CD14-positive monocyte (primary cell): Measurements from ENCODE around the gene ARL14. TPM values are rescaled to one million over a fixed set of nuclear protein-coding genes. Genes with fewer than 3 reads are reported as not detected.

Experiments
- DNase-seq, 3 donors: peaks; one replicate each; pipeline ENCODE4 v3.0.0-alpha.2; 2011 to 2022
- H2AFZ ChIP-seq: 2 replicates; pipeline ENCODE4 v1.6.0; 2012; ENCODE audit warnings: mild to moderate bottlenecking, low read depth, low read length, inconsistent platforms; ENCODE audit not compliant: insufficient read depth, poor library complexity, severe bottlenecking
- H3K27ac ChIP-seq, 2 donors: 1 replicate in 1 of 2; 2 replicates in 1 of 2; pipeline ENCODE4 v1.5.1; 2012 to 2013; ENCODE audit warnings: low read length in 2 of 2, control low read depth in 1 of 2, inconsistent platforms in 1 of 2, low read depth in 1 of 2, mild to moderate bottlenecking in 1 of 2
- H3K27me3 ChIP-seq, 2 donors: one replicate each; pipeline versions ENCODE4 v1.6.0 to v1.6.1; 2011 to 2013; ENCODE audit warnings: low read length in 2 of 2; ENCODE audit not compliant: control insufficient read depth in 2 of 2, insufficient read depth in 2 of 2
- H3K36me3 ChIP-seq, 2 donors: replicated peaks in 1 of 2; 1 replicate in 1 of 2; 2 replicates in 1 of 2; pipeline versions ENCODE4 v1.5.1 to v1.6.1; 2012 to 2013; ENCODE audit warnings: low read length in 2 of 2, control low read depth in 1 of 2, inconsistent platforms in 1 of 2, mild to moderate bottlenecking in 1 of 2; ENCODE audit not compliant: insufficient read depth in 2 of 2, control insufficient read depth in 1 of 2
- H3K4me1 ChIP-seq, 2 donors: 1 replicate in 1 of 2; 2 replicates in 1 of 2; pipeline versions ENCODE4 v1.5.1 to v1.6.1; 2012 to 2013; ENCODE audit warnings: low read length in 2 of 2, control low read depth in 1 of 2, inconsistent platforms in 1 of 2, mild to moderate bottlenecking in 1 of 2, moderate library complexity in 1 of 2; ENCODE audit not compliant: insufficient read depth in 2 of 2, control insufficient read depth in 1 of 2
- H3K4me2 ChIP-seq: replicated peaks from 2 replicates; pipeline ENCODE3; 2012; ENCODE audit warnings: low read length, moderate library complexity, mild to moderate bottlenecking; ENCODE audit not compliant: poor library complexity, severe bottlenecking; ENCODE audit errors: extremely low read depth
- H3K4me3 ChIP-seq, 3 experiments: fragments of 200-600 bp in 1 of 3; sonication (generic) in 1 of 3; replicated peaks in 1 of 3; 1 replicate in 2 of 3; 2 replicates in 1 of 3; pipeline ENCODE4 v1.5.1; 2011 to 2013; ENCODE audit warnings: low read length in 3 of 3, mild to moderate bottlenecking in 3 of 3, control low read depth in 2 of 3, low read depth in 2 of 3, inconsistent platforms in 1 of 3, moderate library complexity in 1 of 3
- H3K79me2 ChIP-seq: 2 replicates; pipeline ENCODE4 v1.6.0; 2012; ENCODE audit warnings: mild to moderate bottlenecking, control low read depth, inconsistent platforms, low read length, moderate library complexity; ENCODE audit not compliant: insufficient read depth
- H3K9ac ChIP-seq: 2 replicates; pipeline ENCODE4 v1.6.0; 2017; ENCODE audit warnings: low read length, mild to moderate bottlenecking; ENCODE audit not compliant: insufficient read depth, poor library complexity, severe bottlenecking
- H3K9me3 ChIP-seq, 2 donors: replicated peaks in 1 of 2; 1 replicate in 1 of 2; 2 replicates in 1 of 2; pipeline versions ENCODE4 v1.5.1 to v1.6.1; 2012 to 2013; ENCODE audit warnings: low read length in 2 of 2, control low read depth in 1 of 2; ENCODE audit not compliant: control insufficient read depth in 1 of 2, insufficient read depth in 1 of 2
- H4K20me1 ChIP-seq: 2 replicates; pipeline ENCODE4 v1.6.0; 2012; ENCODE audit warnings: mild to moderate bottlenecking, low read length, control low read depth, moderate library complexity; ENCODE audit not compliant: insufficient read depth
- H3K27ac Mint-ChIP-seq, 7 donors: one replicate each; pipeline ENCODE4 v1.8.0; 2020; ENCODE audit warnings: mild to moderate bottlenecking in 7 of 7, mixed read lengths in 7 of 7, moderate library complexity in 6 of 7, inconsistent platforms in 2 of 7
- H3K27me3 Mint-ChIP-seq, 3 donors: one replicate each; pipeline ENCODE4 v1.8.0; 2021 to 2022; ENCODE audit warnings: low read depth in 3 of 3, mild to moderate bottlenecking in 3 of 3, mixed read lengths in 3 of 3, moderate library complexity in 3 of 3, inconsistent platforms in 1 of 3
- H3K36me3 Mint-ChIP-seq, 2 donors: one replicate each; pipeline ENCODE4 v1.8.0; 2020; ENCODE audit warnings: mixed read lengths in 2 of 2, inconsistent platforms in 1 of 2, mild to moderate bottlenecking in 1 of 2
- H3K4me1 Mint-ChIP-seq: one replicate; pipeline ENCODE4 v1.8.0; 2020; ENCODE audit warnings: mild to moderate bottlenecking, mixed read lengths
- H3K4me3 Mint-ChIP-seq, 2 donors: one replicate each; pipeline ENCODE4 v1.8.0; 2020; ENCODE audit warnings: mild to moderate bottlenecking in 2 of 2, mixed read lengths in 2 of 2, moderate library complexity in 1 of 2
- H3K9me3 Mint-ChIP-seq, 7 donors: one replicate each; pipeline ENCODE4 v1.8.0; 2020 to 2022; ENCODE audit warnings: mixed read lengths in 7 of 7, mild to moderate bottlenecking in 6 of 7, moderate library complexity in 6 of 7, inconsistent platforms in 2 of 7
- WGBS: methylation state at CpG from one replicate; pipeline ENCODE4 v1.1.5; 2013; ENCODE audit warnings: missing lambda C conversion rate; ENCODE audit not compliant: insufficient coverage; 5-methylcytosine and 5-hydroxymethylcytosine counted together
- intact Hi-C, 2 donors: fragments of 100-400 bp; cut with micrococcal nuclease; formaldehyde crosslinking; loops; one replicate each; pipeline versions ENCODE4 v1.15.0 to v1.15.1; 2023
- polyA plus RNA-seq, 3 donors: library from polyadenylated mRNA; depleted of rRNA in 1 of 3; unstranded in 2 of 3; stranded (reverse) in 1 of 3; fragments of 300-500 nt in 2 of 3; fragments of >200 nt in 1 of 3; fragmentation: Illumina TruSeq in 2 of 3; gene quantifications; 1 replicate in 2 of 3; 2 replicates in 1 of 3; pipeline ENCODE4 v1.2.3, GENCODE V29; 2012 to 2021
- TF ChIP-seq, protein P1 (sequence below): fragments of 200-600 bp; IDR thresholded peaks from one replicate; pipeline ENCODE4 v1.8.0; 2022; ENCODE audit warnings: antibody characterized with exemption, mild to moderate bottlenecking

ARL14 gene
- polyA plus RNA-seq, 3 donors, result not detected

DNA sequence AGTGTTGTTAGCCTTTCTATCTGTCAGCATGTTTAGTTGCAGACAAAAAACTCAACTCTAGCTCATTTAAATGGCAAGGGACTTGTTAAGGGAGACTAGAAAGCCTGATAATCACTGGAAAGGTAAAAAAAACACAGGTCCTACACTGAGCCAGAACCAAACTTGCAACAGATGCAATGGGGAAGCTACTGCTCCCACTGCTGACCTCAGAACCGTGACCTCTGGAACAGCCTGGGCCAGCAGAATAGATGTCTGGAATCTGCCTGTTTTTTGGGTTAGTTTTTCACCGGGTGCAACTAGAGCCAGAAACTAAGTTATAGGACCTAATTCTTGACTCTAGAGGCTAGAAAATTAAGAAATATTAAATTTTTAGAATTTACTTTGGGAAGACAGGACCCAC is 32.5 kb upstream of the ARL14 start:
- intact Hi-C loops, result no loop called here
- Histone ChIP-seq H2AFZ (no peak overlapping the region), H3K36me3 (no peaks in the 10 kb centered on the region), H4K20me1 (no peaks in the 10 kb centered on the region), H3K27ac (no peak overlapping the region), H3K4me3 (no peak overlapping the region), H3K9ac (no peak overlapping the region), H3K79me2 (no peaks in the 10 kb centered on the region), H3K9me3 (no peaks in the 10 kb centered on the region), H3K4me1 (no peaks in the 10 kb centered on the region), H3K27me3 (no peaks in the 10 kb centered on the region), H3K4me2 (no peak overlapping the region)
- H3K9me3 Mint-ChIP-seq, result peaks cover 0 to 1% (median 0%) of the 10 kb centered on the region in 7 donors
- H3K27ac Mint-ChIP-seq, result no peak overlapping the region
- H3K36me3 Mint-ChIP-seq, result no peaks in the 10 kb centered on the region
- TF ChIP-seq, protein P1, sequence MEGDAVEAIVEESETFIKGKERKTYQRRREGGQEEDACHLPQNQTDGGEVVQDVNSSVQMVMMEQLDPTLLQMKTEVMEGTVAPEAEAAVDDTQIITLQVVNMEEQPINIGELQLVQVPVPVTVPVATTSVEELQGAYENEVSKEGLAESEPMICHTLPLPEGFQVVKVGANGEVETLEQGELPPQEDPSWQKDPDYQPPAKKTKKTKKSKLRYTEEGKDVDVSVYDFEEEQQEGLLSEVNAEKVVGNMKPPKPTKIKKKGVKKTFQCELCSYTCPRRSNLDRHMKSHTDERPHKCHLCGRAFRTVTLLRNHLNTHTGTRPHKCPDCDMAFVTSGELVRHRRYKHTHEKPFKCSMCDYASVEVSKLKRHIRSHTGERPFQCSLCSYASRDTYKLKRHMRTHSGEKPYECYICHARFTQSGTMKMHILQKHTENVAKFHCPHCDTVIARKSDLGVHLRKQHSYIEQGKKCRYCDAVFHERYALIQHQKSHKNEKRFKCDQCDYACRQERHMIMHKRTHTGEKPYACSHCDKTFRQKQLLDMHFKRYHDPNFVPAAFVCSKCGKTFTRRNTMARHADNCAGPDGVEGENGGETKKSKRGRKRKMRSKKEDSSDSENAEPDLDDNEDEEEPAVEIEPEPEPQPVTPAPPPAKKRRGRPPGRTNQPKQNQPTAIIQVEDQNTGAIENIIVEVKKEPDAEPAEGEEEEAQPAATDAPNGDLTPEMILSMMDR, result no peak
- 100% methylated on average over 2 of the region's 2 CpGs for WGBS
- no peak overlapping the region for H3K4me3 Mint-ChIP-seq
- H3K4me1 Mint-ChIP-seq, result no peaks in the 10 kb centered on the region
- H3K27me3 Mint-ChIP-seq, result peaks cover 2 to 5% (median 3%) of the 10 kb centered on the region in 3 donors
- DNase-seq, result no peak

DNA sequence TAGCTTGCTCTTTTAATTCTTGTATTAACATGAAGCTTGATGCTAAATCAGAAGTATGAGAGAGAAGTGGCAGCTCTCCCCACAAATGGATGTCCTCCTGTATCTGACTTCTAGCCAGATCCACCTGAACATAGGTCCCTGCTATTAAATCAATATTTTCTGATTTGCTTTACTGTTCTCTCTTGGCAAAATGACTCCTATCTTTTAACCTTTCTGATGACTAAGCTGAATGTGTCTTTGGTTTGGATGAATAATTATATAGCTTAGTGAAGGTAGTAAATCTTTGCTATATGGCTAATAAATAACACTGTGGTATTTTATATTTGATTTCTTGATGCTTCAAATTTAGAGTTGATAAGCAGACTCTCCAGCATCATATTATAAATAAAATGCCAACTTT is 28.3 kb upstream of the ARL14 start:
- no peaks in the 10 kb centered on the region for H3K9me3 ChIP-seq
- H3K4me3 ChIP-seq, result no peak overlapping the region
- H3K9ac ChIP-seq, result no peak overlapping the region
- Mint-ChIP-seq H3K9me3 (peaks cover 0 to 4% (median 0%) of the 10 kb centered on the region in 7 donors), H3K4me1 (no peaks in the 10 kb centered on the region), H3K4me3 (no peak overlapping the region), H3K27me3 (peaks cover 0 to 5% (median 2%) of the 10 kb centered on the region in 3 donors), H3K27ac (no peak overlapping the region), H3K36me3 (no peaks in the 10 kb centered on the region)
- no peak for DNase-seq
- H3K4me1 ChIP-seq, result no peaks in the 10 kb centered on the region
- TF ChIP-seq, protein P1, result no peak
- no peaks in the 10 kb centered on the region for H3K27me3 ChIP-seq
- H3K36me3 ChIP-seq, result no peaks in the 10 kb centered on the region
- H4K20me1 ChIP-seq, result no peaks in the 10 kb centered on the region
- no peak overlapping the region for H2AFZ ChIP-seq
- H3K79me2 ChIP-seq, result no peaks in the 10 kb centered on the region
- H3K4me2 ChIP-seq, result no peak overlapping the region
- H3K27ac ChIP-seq, result no peak overlapping the region
- intact Hi-C loops, result no loop called here
